ENCODE results near the gene THRA.

Gene THRA

DNA sequence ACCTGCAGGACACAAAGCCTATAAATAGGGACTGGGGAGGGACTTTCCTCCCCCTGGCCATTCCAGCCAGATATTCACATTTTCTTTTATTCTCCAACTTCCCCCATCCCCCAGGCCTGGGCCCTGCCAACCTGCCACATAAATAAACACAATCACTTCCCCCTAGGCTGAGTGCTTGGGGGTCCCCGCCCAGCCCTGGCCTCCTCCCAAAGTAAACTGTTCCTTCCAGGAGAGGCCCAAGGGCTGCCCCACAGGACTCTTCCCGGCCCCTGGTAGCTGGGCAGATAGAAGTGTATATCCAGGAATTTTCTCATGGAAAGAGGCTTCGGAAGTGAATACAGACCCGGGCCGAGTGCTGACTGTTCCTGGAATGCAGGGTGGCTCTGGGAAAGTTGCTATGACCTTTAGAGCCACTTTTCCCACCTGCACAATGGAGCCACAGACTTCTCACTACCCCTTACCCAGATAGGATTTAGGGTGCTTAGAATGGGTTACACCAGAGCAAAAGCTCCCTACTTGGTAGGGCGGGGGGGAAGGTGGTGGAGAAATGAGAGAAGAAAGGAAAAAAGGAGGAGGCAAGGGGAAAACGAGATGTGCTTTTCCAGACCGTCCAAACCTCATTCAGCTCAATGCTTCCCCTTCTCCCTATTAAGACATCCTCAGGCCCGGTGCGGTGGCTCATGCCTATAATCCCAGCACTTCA, 39.0 kb upstream of the THRA start:
- no peaks in the 10 kb centered on the region for H3K9me3 ChIP-seq (ENCODE audit: control extremely low read depth in 1 of 5, control insufficient read depth in 4 of 5, insufficient read depth in 2 of 5, low read depth in 1 of 5, low read length in 4 of 5)
- DNase-seq, result no peak
- CTCF ChIA-PET, result interaction anchor here (0.8 to 6.9 kb wide), 5 partner anchors 10 to 149 kb away, joined by 3 to 113 read pairs (median 5); partner anchors contain the start of gene CSF3
- no peaks in the 10 kb centered on the region for H3K27me3 ChIP-seq (replicated peaks in 2 of 5; ENCODE audit: control insufficient read depth in 4 of 5, insufficient read depth in 5 of 5, low read length in 4 of 5)
- 69% methylated on average over 4 of the region's 10 CpGs for WGBS (ENCODE audit: insufficient coverage)
- POLR2A ChIA-PET, result no interaction called here
- H3K4me3 ChIP-seq (ENCODE audit: control insufficient read depth in 1 of 7, extremely low read depth in 1 of 7, insufficient read depth in 4 of 7, low read depth in 2 of 7, low read length in 6 of 7), result no peak overlapping the region
- no peak overlapping the region for H3K27ac ChIP-seq (ENCODE audit: insufficient read depth in 1 of 2, low read depth in 1 of 2, low read length in 2 of 2, poor library complexity in 1 of 2, severe bottlenecking in 2 of 2)
- H3K4me1 ChIP-seq (ENCODE audit: control extremely low read depth in 1 of 4, control insufficient read depth in 4 of 4, insufficient read depth in 4 of 4, low read length in 3 of 4), result peaks cover 0 to 6% (median 0%) of the 10 kb centered on the region in 4 experiments
- peaks cover 8 to 83% (median 63%) of the 10 kb centered on the region in 4 experiments for H3K36me3 ChIP-seq (ENCODE audit: control insufficient read depth in 4 of 4, insufficient read depth in 4 of 4, low read length in 3 of 4)

DNA sequence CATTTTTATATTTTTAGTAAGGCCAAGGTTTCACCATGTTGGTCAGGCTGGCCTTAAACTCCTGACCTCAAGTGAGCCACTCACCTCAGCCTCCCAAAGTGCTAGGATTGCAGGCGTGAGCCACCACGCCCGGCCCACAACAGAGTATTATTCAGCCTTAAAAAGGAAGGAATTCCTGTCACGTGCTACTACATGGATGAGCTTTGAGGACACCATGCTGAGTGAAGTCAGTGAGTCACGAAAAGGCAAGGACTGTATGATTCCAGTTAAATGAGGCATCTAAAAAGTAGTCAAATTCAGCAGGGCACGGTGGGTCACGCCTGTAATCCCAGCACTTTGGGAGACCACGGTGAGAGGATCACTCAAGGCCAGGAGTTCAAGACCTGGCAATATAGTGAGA, 37.9 kb upstream of the THRA start:
- ChIA-PET POLR2A (no interaction called here), CTCF (interaction anchor here (1.6 to 6.9 kb wide), 8 partner anchors 11 to 152 kb away, joined by 5 to 113 read pairs (median 10); partner anchors contain the start of gene CSF3)
- peaks cover 10 to 83% (median 65%) of the 10 kb centered on the region in 4 experiments for H3K36me3 ChIP-seq (ENCODE audit: control insufficient read depth in 4 of 4, insufficient read depth in 4 of 4, low read length in 3 of 4)
- no peak overlapping the region for H3K27ac ChIP-seq (ENCODE audit: insufficient read depth in 1 of 2, low read depth in 1 of 2, low read length in 2 of 2, poor library complexity in 1 of 2, severe bottlenecking in 2 of 2)
- DNase-seq, result no peak
- H3K27me3 ChIP-seq (replicated peaks in 2 of 5; ENCODE audit: control insufficient read depth in 4 of 5, insufficient read depth in 5 of 5, low read length in 4 of 5), result no peaks in the 10 kb centered on the region
- H3K4me1 ChIP-seq (ENCODE audit: control extremely low read depth in 1 of 4, control insufficient read depth in 4 of 4, insufficient read depth in 4 of 4, low read length in 3 of 4), result peaks cover 0 to 6% (median 0%) of the 10 kb centered on the region in 4 experiments
- WGBS (ENCODE audit: insufficient coverage), result 95% methylated on average over 8 of the region's 8 CpGs
- H3K9me3 ChIP-seq (ENCODE audit: control extremely low read depth in 1 of 5, control insufficient read depth in 4 of 5, insufficient read depth in 2 of 5, low read depth in 1 of 5, low read length in 4 of 5), result no peaks in the 10 kb centered on the region
- H3K4me3 ChIP-seq (ENCODE audit: control insufficient read depth in 1 of 7, extremely low read depth in 1 of 7, insufficient read depth in 4 of 7, low read depth in 2 of 7, low read length in 6 of 7), result no peak overlapping the region

GRCh38 chr17:40025559-40025958, 37.2 kb upstream of the THRA start:
- peaks cover 0 to 6% (median 0%) of the 10 kb centered on the region in 4 experiments for H3K4me1 ChIP-seq (ENCODE audit: control extremely low read depth in 1 of 4, control insufficient read depth in 4 of 4, insufficient read depth in 4 of 4, low read length in 3 of 4)
- no peaks in the 10 kb centered on the region for H3K27me3 ChIP-seq (replicated peaks in 2 of 5; ENCODE audit: control insufficient read depth in 4 of 5, insufficient read depth in 5 of 5, low read length in 4 of 5)
- no peaks in the 10 kb centered on the region for H3K9me3 ChIP-seq (ENCODE audit: control extremely low read depth in 1 of 5, control insufficient read depth in 4 of 5, insufficient read depth in 2 of 5, low read depth in 1 of 5, low read length in 4 of 5)
- ChIA-PET CTCF (interaction anchor here (0.8 to 6.9 kb wide), 11 partner anchors 12 to 153 kb away, joined by 3 to 113 read pairs (median 8); partner anchors contain the start of gene CSF3), POLR2A (no interaction called here)
- DNase-seq, result no peak
- 100% methylated on average over 2 of the region's 2 CpGs for WGBS (ENCODE audit: insufficient coverage)
- no peak overlapping the region for H3K4me3 ChIP-seq (ENCODE audit: control insufficient read depth in 1 of 7, extremely low read depth in 1 of 7, insufficient read depth in 4 of 7, low read depth in 2 of 7, low read length in 6 of 7)
- peaks cover 10 to 80% (median 64%) of the 10 kb centered on the region in 4 experiments for H3K36me3 ChIP-seq (ENCODE audit: control insufficient read depth in 4 of 4, insufficient read depth in 4 of 4, low read length in 3 of 4)
- no peak overlapping the region for H3K27ac ChIP-seq (ENCODE audit: insufficient read depth in 1 of 2, low read depth in 1 of 2, low read length in 2 of 2, poor library complexity in 1 of 2, severe bottlenecking in 2 of 2)

- Histone ChIP-seq H3K27me3 (replicated peaks in 2 of 5; ENCODE audit: control insufficient read depth in 4 of 5, insufficient read depth in 5 of 5, low read length in 4 of 5) (no peaks in the 10 kb centered on the region), H3K4me1 (ENCODE audit: control extremely low read depth in 1 of 4, control insufficient read depth in 4 of 4, insufficient read depth in 4 of 4, low read length in 3 of 4) (peaks cover 0 to 6% (median 0%) of the 10 kb centered on the region in 4 experiments), H3K4me3 (ENCODE audit: control insufficient read depth in 1 of 7, extremely low read depth in 1 of 7, insufficient read depth in 4 of 7, low read depth in 2 of 7, low read length in 6 of 7) (no peak overlapping the region), H3K27ac (ENCODE audit: insufficient read depth in 1 of 2, low read depth in 1 of 2, low read length in 2 of 2, poor library complexity in 1 of 2, severe bottlenecking in 2 of 2) (no peak overlapping the region), H3K36me3 (ENCODE audit: control insufficient read depth in 4 of 4, insufficient read depth in 4 of 4, low read length in 3 of 4) (peaks cover 10 to 83% (median 66%) of the 10 kb centered on the region in 4 experiments), H3K9me3 (ENCODE audit: control extremely low read depth in 1 of 5, control insufficient read depth in 4 of 5, insufficient read depth in 2 of 5, low read depth in 1 of 5, low read length in 4 of 5) (no peaks in the 10 kb centered on the region)
- DNase-seq, result no peak
- POLR2A ChIA-PET, result no interaction called here
- CTCF ChIA-PET, result interaction anchor here (0.8 to 6.9 kb wide), 18 partner anchors 11 to 171 kb away, joined by 3 to 113 read pairs (median 4); partner anchors contain the start of gene CSF3
- 96% methylated on average over 16 of the region's 22 CpGs for WGBS (ENCODE audit: insufficient coverage)
These were observed 36.6 kb upstream of the THRA start for GRCh38 chr17:40025991-40026815.

DNA sequence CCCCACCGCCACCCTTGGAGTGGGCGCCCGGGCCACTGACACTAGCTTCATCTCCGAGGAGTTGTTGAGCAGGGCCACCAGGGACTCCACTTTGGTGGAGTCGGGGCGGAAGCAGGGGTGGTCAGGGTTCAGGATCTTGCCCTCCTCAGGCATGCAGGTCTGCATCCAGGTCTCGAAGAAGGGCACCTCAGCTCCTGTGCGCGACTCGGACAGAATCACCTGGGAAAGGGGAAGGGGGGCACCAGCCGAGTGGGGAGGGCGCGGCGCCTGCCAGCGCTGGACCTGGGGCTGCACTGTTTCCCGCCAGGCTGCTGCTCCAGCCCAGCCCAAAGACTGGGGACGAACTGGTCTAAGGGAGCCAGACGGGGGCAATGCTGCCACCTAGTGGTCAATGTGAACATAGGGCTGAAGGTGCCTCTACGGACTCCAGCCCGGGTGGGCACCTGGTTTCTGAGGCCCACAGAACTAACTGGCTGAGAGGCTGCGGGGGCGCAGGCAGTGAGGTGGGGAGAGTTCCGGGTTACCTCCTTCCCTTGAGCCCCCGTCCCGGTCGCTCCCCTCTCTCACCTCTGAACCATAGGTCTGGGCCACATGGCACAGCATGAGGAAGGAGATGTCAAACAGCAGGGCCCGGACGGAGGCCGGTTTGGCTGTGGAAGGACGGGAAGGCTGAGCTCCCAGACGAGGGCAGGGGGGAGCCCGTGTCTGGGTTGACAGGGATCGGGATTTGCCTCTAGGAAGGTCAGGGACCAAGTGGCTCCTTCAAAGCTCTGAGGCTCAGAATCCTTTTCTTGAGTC, 35.8 kb upstream of the THRA start:
- DNase-seq, result peak; percentile 67 to 83 (median 75)
- Histone ChIP-seq H3K27ac (ENCODE audit: insufficient read depth in 1 of 2, low read depth in 1 of 2, low read length in 2 of 2, poor library complexity in 1 of 2, severe bottlenecking in 2 of 2) (no peak overlapping the region), H3K27me3 (replicated peaks in 2 of 5; ENCODE audit: control insufficient read depth in 4 of 5, insufficient read depth in 5 of 5, low read length in 4 of 5) (no peaks in the 10 kb centered on the region), H3K9me3 (ENCODE audit: control extremely low read depth in 1 of 5, control insufficient read depth in 4 of 5, insufficient read depth in 2 of 5, low read depth in 1 of 5, low read length in 4 of 5) (no peaks in the 10 kb centered on the region), H3K4me1 (ENCODE audit: control extremely low read depth in 1 of 4, control insufficient read depth in 4 of 4, insufficient read depth in 4 of 4, low read length in 3 of 4) (peaks cover 0 to 6% (median 0%) of the 10 kb centered on the region in 4 experiments), H3K4me3 (ENCODE audit: control insufficient read depth in 1 of 7, extremely low read depth in 1 of 7, insufficient read depth in 4 of 7, low read depth in 2 of 7, low read length in 6 of 7) (no peak overlapping the region), H3K36me3 (ENCODE audit: control insufficient read depth in 4 of 4, insufficient read depth in 4 of 4, low read length in 3 of 4) (peaks cover 15 to 83% (median 66%) of the 10 kb centered on the region in 4 experiments)
- ChIA-PET POLR2A (no interaction called here), CTCF (interaction anchor here (0.8 to 6.9 kb wide), 27 partner anchors 11 to 451 kb away, joined by 3 to 113 read pairs (median 4); partner anchors contain the start of gene CSF3)
- 67% methylated on average over 23 of the region's 33 CpGs for whole genome bisulfite sequencing (ENCODE audit: insufficient coverage)

DNA sequence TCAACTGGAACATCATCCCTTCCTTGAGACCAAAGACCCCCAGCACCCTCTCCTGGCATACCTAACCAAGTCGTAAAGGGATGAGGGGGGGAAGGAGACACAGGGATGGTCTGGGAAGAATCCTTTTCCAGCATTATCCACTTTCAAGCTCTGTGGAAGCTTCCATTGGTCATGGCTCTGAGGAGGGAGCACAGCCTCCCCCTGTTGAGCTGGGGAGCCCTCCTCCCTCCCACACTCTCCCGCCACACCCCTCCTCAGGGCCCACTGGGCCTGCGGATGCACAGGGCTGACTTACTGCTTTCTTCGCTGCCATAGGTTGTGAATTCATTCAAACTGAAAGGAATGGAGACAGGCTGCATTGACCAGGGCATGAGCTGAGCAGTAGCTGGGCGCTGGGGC, 35.2 kb upstream of the THRA start:
- Histone ChIP-seq H3K4me1 (ENCODE audit: control extremely low read depth in 1 of 4, control insufficient read depth in 4 of 4, insufficient read depth in 4 of 4, low read length in 3 of 4) (peaks cover 0 to 6% (median 0%) of the 10 kb centered on the region in 4 experiments), H3K27me3 (replicated peaks in 2 of 5; ENCODE audit: control insufficient read depth in 4 of 5, insufficient read depth in 5 of 5, low read length in 4 of 5) (no peaks in the 10 kb centered on the region), H3K27ac (ENCODE audit: insufficient read depth in 1 of 2, low read depth in 1 of 2, low read length in 2 of 2, poor library complexity in 1 of 2, severe bottlenecking in 2 of 2) (no peak overlapping the region), H3K9me3 (ENCODE audit: control extremely low read depth in 1 of 5, control insufficient read depth in 4 of 5, insufficient read depth in 2 of 5, low read depth in 1 of 5, low read length in 4 of 5) (no peaks in the 10 kb centered on the region), H3K4me3 (ENCODE audit: control insufficient read depth in 1 of 7, extremely low read depth in 1 of 7, insufficient read depth in 4 of 7, low read depth in 2 of 7, low read length in 6 of 7) (no peak overlapping the region), H3K36me3 (ENCODE audit: control insufficient read depth in 4 of 4, insufficient read depth in 4 of 4, low read length in 3 of 4) (peaks cover 15 to 83% (median 65%) of the 10 kb centered on the region in 4 experiments)
- ChIA-PET POLR2A (no interaction called here), CTCF (interaction anchor here (0.8 to 6.9 kb wide), 17 partner anchors 10 to 451 kb away, joined by 3 to 113 read pairs (median 5); partner anchors contain the start of gene CSF3)
- DNase-seq, result no peak
- 100% methylated on average over 1 of the region's 5 CpGs for WGBS (ENCODE audit: insufficient coverage)

Measured in common myeloid progenitor, CD34-positive (primary cell).